ENCODE results near the gene WBP2NL. TPM values are rescaled to one million over a fixed set of nuclear protein-coding genes. Genes with fewer than 3 reads are reported as not detected.

The WBP2NL gene
- polyA plus RNA-seq, 2 of the 4 experiments (the other 2 are of a cell fraction), result 0.10 to 0.14 TPM

DNA sequence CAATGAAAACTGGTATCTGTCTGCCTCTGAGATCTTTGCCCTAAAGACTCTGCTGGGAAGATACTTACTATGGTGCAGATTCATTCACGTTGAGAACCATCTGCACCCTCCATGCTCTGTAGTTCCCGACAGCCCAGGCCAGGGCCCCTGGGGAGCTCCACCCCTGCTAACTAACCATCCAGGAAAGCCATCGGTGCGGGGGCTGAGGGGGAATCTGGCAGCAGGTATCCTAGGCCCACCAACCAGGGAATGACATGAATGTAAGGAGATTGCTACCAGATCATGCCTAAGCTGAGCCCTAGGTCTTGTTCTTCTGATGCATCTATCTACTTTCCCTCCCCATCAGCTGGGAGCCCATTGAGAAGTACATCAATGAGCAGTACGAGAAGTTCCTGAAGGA lies 11.3 kb upstream of the WBP2NL start:
- H3K27ac ChIP-seq, result no peak overlapping the region
- H3K4me2 ChIP-seq, result no peak overlapping the region
- H3K4me3 ChIP-seq, result no peak overlapping the region
- ChIA-PET POLR2A (interaction anchor here (1.5 kb wide), 1 partner anchor 11 kb away, joined by 3 read pairs; the partner anchor contains the start of gene WBP2NL), CTCF (interaction anchor here (0.6 kb wide), 1 partner anchor 31 kb away, joined by 4 read pairs; no protein-coding TSS in a partner anchor)
- H3K4me1 ChIP-seq, result no peaks in the 10 kb centered on the region
- no peak for ATAC-seq
- DNase-seq (ENCODE audit: low read depth in 1 of 2, low spot score in 1 of 2), result no peak
- no peaks in the 10 kb centered on the region for H3K9me3 ChIP-seq
- no peak for TF ChIP-seq RAD21 (conservative IDR thresholded peaks at IDR 0.05 in 1 of 2, IDR thresholded peaks at IDR 0.05 in 1 of 2)
- FAIRE-seq, result no peak
- 58% methylated on average over 3 of the region's 5 CpGs for WGBS (ENCODE audit: missing lambda C conversion rate)

DNA sequence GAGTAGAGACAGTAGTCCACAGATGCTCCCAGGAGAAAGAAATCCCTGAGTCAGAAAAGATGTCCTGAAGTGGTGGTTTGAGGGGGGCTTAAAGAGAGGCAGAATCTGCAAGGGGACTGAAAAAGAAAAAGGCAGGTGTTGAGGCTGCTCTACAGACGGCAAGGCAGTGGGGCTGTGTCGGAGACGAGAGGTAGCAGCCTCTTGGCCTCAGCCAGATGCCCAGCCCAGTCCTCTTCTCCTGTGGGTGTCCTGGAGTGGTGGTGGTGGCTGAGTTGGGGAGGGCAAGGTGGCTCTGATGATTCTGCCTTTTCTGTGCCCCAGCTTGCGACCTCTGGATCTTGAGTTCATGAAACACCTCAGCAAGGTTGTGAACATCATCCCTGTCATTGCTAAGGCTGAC lies 9.3 kb upstream of the WBP2NL start:
- no peaks in the 10 kb centered on the region for H3K9me3 ChIP-seq
- WGBS (ENCODE audit: missing lambda C conversion rate), result 39% methylated on average over 4 of the region's 4 CpGs
- H3K27ac ChIP-seq, result no peak overlapping the region
- ChIA-PET POLR2A (no interaction called here), CTCF (no interaction called here)
- ATAC-seq, result no peak
- FAIRE-seq, result no peak
- no peaks in the 10 kb centered on the region for H3K4me1 ChIP-seq
- DNase-seq (ENCODE audit: low read depth in 1 of 2, low spot score in 1 of 2), result no peak
- H3K4me3 ChIP-seq, result no peak overlapping the region
- no peak for TF ChIP-seq HOXA7 (CRISPR knock-in tag; IDR thresholded peaks at IDR 0.05)
- TF ChIP-seq CBX8 (IDR thresholded peaks at IDR 0.05), result no peak
- TF ChIP-seq, protein P1, sequence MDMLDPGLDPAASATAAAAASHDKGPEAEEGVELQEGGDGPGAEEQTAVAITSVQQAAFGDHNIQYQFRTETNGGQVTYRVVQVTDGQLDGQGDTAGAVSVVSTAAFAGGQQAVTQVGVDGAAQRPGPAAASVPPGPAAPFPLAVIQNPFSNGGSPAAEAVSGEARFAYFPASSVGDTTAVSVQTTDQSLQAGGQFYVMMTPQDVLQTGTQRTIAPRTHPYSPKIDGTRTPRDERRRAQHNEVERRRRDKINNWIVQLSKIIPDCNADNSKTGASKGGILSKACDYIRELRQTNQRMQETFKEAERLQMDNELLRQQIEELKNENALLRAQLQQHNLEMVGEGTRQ (IDR thresholded peaks at IDR 0.05), result no peak
- TF ChIP-seq PHF8 (IDR thresholded peaks at IDR 0.05; ENCODE audit: borderline replicate concordance, low read depth), result no peak
- no peak for TF ChIP-seq BHLHE40 (IDR thresholded peaks at IDR 0.05; ENCODE audit: low read depth, low read length)
- TF ChIP-seq EHMT2 (IDR thresholded peaks at IDR 0.05; ENCODE audit: low read depth), result no peak
- TF ChIP-seq HOXB5 (CRISPR knock-in tag; IDR thresholded peaks at IDR 0.05), result no peak
- no peak for TF ChIP-seq KDM5A (IDR thresholded peaks at IDR 0.05)
- no peak for TF ChIP-seq HDAC2 (IDR thresholded peaks at IDR 0.05)
- TF ChIP-seq, protein P2, sequence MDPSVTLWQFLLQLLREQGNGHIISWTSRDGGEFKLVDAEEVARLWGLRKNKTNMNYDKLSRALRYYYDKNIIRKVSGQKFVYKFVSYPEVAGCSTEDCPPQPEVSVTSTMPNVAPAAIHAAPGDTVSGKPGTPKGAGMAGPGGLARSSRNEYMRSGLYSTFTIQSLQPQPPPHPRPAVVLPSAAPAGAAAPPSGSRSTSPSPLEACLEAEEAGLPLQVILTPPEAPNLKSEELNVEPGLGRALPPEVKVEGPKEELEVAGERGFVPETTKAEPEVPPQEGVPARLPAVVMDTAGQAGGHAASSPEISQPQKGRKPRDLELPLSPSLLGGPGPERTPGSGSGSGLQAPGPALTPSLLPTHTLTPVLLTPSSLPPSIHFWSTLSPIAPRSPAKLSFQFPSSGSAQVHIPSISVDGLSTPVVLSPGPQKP (IDR thresholded peaks at IDR 0.05; ENCODE audit: low read depth, low read length), result no peak
- TF ChIP-seq ESRRA (IDR thresholded peaks at IDR 0.05; ENCODE audit: borderline replicate concordance, low read length), result no peak
- no peak for TF ChIP-seq RNF2 (IDR thresholded peaks at IDR 0.05; ENCODE audit: borderline replicate concordance, low read depth)
- no peak for TF ChIP-seq CHD4 (IDR thresholded peaks at IDR 0.05; ENCODE audit: borderline replicate concordance)
- TF ChIP-seq SMC3 (IDR thresholded peaks at IDR 0.05), result no peak
- no peak for TF ChIP-seq MAFK (IDR thresholded peaks at IDR 0.05; ENCODE audit: partially characterized antibody)
- TF ChIP-seq ZC3H11A (IDR thresholded peaks at IDR 0.05), result no peak
- TF ChIP-seq MYC (IDR thresholded peaks at IDR 0.05; ENCODE audit: borderline replicate concordance, low read length), result no peak
- H3K4me2 ChIP-seq, result no peak overlapping the region

DNA sequence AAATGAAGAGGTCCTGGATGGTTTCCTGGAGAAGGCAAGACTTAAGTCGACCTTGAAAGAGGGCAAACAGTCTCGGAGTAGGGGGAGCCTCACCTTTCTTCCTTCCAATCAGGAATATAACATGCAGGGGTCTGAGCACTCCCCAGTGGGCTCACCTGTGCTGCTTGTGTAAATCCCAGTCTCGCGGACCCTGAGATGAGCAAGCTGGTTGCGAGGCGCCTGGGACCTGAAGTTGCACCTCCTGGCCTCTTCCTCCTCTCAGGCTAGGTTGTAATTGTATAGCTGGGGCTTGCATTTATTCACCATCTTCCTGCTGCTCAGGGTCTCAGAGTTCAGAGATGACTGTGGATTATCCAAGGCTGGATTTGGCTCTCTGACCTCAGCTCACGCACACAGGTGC lies 7.5 kb upstream of the WBP2NL start:
- ATAC-seq, result no peak
- ChIA-PET POLR2A (no interaction called here), CTCF (no interaction called here)
- Histone ChIP-seq H3K4me1 (no peaks in the 10 kb centered on the region), H3K9me3 (no peaks in the 10 kb centered on the region), H3K27ac (no peak overlapping the region), H3K4me3 (no peak overlapping the region), H3K4me2 (no peak overlapping the region)
- FAIRE-seq, result no peak
- 73% methylated on average over 5 of the region's 7 CpGs for WGBS (ENCODE audit: missing lambda C conversion rate)
- TF ChIP-seq HOXA7 (CRISPR knock-in tag; IDR thresholded peaks at IDR 0.05) (no peak), KDM1A (IDR thresholded peaks at IDR 0.05; ENCODE audit: low read depth) (no peak), NFE2L2 (conservative IDR thresholded peaks at IDR 0.05; ENCODE audit: low read length) (no peak), CEBPB (IDR thresholded peaks at IDR 0.05) (no peak), MAZ (IDR thresholded peaks at IDR 0.05; ENCODE audit: borderline replicate concordance, low read depth, low read length) (no peak), HDAC2 (IDR thresholded peaks at IDR 0.05) (no peak), GATA3 (IDR thresholded peaks at IDR 0.05; ENCODE audit: borderline replicate concordance) (no peak), TFCP2L1 (CRISPR knock-in tag; IDR thresholded peaks at IDR 0.05) (no peak), HEYL (CRISPR knock-in tag; IDR thresholded peaks at IDR 0.05) (no peak), FOXS1 (CRISPR knock-in tag; IDR thresholded peaks at IDR 0.05) (no peak), TP53 (CRISPR knock-in tag; IDR thresholded peaks at IDR 0.05) (no peak), NR3C1 (IDR thresholded peaks at IDR 0.05) (no peak), KDM5A (IDR thresholded peaks at IDR 0.05) (no peak), RCOR1 (IDR thresholded peaks at IDR 0.05; ENCODE audit: low read depth, low read length) (no peak), ESRRA (IDR thresholded peaks at IDR 0.05; ENCODE audit: borderline replicate concordance, low read length) (no peak)
- TF ChIP-seq, protein P3, sequence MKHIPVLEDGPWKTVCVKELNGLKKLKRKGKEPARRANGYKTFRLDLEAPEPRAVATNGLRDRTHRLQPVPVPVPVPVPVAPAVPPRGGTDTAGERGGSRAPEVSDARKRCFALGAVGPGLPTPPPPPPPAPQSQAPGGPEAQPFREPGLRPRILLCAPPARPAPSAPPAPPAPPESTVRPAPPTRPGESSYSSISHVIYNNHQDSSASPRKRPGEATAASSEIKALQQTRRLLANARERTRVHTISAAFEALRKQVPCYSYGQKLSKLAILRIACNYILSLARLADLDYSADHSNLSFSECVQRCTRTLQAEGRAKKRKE (CRISPR knock-in tag; IDR thresholded peaks at IDR 0.05; ENCODE audit: low read depth), result no peak
- TF ChIP-seq, protein P4, sequence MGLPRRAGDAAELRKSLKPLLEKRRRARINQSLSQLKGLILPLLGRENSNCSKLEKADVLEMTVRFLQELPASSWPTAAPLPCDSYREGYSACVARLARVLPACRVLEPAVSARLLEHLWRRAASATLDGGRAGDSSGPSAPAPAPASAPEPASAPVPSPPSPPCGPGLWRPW (IDR thresholded peaks at IDR 0.05), result no peak
- TF ChIP-seq, protein P2 (IDR thresholded peaks at IDR 0.05; ENCODE audit: low read depth, low read length), result no peak
- TF ChIP-seq, protein P5, sequence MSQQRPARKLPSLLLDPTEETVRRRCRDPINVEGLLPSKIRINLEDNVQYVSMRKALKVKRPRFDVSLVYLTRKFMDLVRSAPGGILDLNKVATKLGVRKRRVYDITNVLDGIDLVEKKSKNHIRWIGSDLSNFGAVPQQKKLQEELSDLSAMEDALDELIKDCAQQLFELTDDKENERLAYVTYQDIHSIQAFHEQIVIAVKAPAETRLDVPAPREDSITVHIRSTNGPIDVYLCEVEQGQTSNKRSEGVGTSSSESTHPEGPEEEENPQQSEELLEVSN (IDR thresholded peaks at IDR 0.05; ENCODE audit: borderline replicate concordance, low read depth), result no peak
- no peak for DNase-seq (ENCODE audit: low read depth in 1 of 2, low spot score in 1 of 2)

Measured in A549 (cell line).